Measurements from ENCODE around the gene GABRE. TPM values are rescaled to one million over a fixed set of nuclear protein-coding genes. Genes with fewer than 3 reads are reported as not detected.

Gene GABRE
- total and polyA plus RNA-seq, 2 of the 13 experiments (the other 11 are each of a cell fraction or from before 2014, with no cell fraction given), result 12.2 to 66.2 TPM

DNA sequence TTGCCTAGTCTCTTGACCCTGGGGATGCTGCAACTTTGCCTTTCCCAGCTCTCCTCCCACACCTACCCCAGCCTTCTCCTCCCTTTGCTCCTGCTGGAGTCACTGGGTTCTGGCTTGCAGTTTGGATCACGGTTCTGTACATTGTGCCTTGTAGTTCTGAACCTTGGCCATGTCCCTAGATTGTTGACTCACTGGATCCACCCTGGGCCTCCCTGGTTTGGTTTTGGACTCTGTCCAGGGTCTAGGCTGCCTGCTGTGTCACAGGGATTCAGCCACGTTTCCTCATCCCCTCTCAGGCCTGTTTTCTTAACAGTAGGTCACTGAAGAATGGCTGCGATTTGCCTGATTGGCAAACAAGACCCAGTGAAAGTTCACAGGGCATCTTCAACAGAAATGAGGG, 11.5 kb upstream of the GABRE start (continued):
- no peak for TF ChIP-seq BRCA1 (CRISPR knock-in tag; IDR thresholded peaks at IDR 0.05)
- TF ChIP-seq, protein P1, sequence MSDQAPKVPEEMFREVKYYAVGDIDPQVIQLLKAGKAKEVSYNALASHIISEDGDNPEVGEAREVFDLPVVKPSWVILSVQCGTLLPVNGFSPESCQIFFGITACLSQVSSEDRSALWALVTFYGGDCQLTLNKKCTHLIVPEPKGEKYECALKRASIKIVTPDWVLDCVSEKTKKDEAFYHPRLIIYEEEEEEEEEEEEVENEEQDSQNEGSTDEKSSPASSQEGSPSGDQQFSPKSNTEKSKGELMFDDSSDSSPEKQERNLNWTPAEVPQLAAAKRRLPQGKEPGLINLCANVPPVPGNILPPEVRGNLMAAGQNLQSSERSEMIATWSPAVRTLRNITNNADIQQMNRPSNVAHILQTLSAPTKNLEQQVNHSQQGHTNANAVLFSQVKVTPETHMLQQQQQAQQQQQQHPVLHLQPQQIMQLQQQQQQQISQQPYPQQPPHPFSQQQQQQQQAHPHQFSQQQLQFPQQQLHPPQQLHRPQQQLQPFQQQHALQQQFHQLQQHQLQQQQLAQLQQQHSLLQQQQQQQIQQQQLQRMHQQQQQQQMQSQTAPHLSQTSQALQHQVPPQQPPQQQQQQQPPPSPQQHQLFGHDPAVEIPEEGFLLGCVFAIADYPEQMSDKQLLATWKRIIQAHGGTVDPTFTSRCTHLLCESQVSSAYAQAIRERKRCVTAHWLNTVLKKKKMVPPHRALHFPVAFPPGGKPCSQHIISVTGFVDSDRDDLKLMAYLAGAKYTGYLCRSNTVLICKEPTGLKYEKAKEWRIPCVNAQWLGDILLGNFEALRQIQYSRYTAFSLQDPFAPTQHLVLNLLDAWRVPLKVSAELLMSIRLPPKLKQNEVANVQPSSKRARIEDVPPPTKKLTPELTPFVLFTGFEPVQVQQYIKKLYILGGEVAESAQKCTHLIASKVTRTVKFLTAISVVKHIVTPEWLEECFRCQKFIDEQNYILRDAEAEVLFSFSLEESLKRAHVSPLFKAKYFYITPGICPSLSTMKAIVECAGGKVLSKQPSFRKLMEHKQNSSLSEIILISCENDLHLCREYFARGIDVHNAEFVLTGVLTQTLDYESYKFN (CRISPR knock-in tag; conservative IDR thresholded peaks at IDR 0.05), result peak; percentile 84
- no peak for TF ChIP-seq ZSCAN29 (CRISPR knock-in tag; conservative IDR thresholded peaks at IDR 0.05)
- TF ChIP-seq, protein P2, sequence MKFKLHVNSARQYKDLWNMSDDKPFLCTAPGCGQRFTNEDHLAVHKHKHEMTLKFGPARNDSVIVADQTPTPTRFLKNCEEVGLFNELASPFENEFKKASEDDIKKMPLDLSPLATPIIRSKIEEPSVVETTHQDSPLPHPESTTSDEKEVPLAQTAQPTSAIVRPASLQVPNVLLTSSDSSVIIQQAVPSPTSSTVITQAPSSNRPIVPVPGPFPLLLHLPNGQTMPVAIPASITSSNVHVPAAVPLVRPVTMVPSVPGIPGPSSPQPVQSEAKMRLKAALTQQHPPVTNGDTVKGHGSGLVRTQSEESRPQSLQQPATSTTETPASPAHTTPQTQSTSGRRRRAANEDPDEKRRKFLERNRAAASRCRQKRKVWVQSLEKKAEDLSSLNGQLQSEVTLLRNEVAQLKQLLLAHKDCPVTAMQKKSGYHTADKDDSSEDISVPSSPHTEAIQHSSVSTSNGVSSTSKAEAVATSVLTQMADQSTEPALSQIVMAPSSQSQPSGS (CRISPR knock-in tag; IDR thresholded peaks at IDR 0.05), result no peak
- TF ChIP-seq ZBED4 (CRISPR knock-in tag; IDR thresholded peaks at IDR 0.05; ENCODE audit: borderline replicate concordance), result peak; percentile 91
- no peak for TF ChIP-seq ZFY (CRISPR knock-in tag; IDR thresholded peaks at IDR 0.05)
- no peak for TF ChIP-seq CBX2 (IDR thresholded peaks at IDR 0.05; ENCODE audit: low read depth, low read length)
- TF ChIP-seq CBX2 (CRISPR knock-in tag; IDR thresholded peaks at IDR 0.05; ENCODE audit: low read depth), result no peak
- no peak for TF ChIP-seq ZNF547 (CRISPR knock-in tag; IDR thresholded peaks at IDR 0.05)
- TF ChIP-seq ZNF674 (CRISPR knock-in tag; IDR thresholded peaks at IDR 0.05; ENCODE audit: low read depth), result no peak
- TF ChIP-seq ZNF414 (CRISPR knock-in tag; IDR thresholded peaks at IDR 0.05), result no peak
- TF ChIP-seq XBP1 (CRISPR knock-in tag; IDR thresholded peaks at IDR 0.05), result no peak
- no peak for TF ChIP-seq SAFB2 (CRISPR knock-in tag; IDR thresholded peaks at IDR 0.05; ENCODE audit: borderline replicate concordance, low read depth)
- TF ChIP-seq SRY (CRISPR knock-in tag; IDR thresholded peaks at IDR 0.05), result no peak
- peak; percentile 49; the same call in 1 of the 2 replicates for TF ChIP-seq ZNF644 (CRISPR knock-in tag; IDR thresholded peaks at IDR 0.05; ENCODE audit: low read depth)
- no peak for TF ChIP-seq YEATS4 (CRISPR knock-in tag; IDR thresholded peaks at IDR 0.05; ENCODE audit: borderline replicate concordance)
- no peak for TF ChIP-seq ZNF251 (CRISPR knock-in tag; IDR thresholded peaks at IDR 0.05)
- TF ChIP-seq CREM (IDR thresholded peaks at IDR 0.05), result peak; percentile 25; the same call in 1 of the 2 replicates
- no peak for TF ChIP-seq CREM (CRISPR knock-in tag; IDR thresholded peaks at IDR 0.05)
- TF ChIP-seq PAF1 (CRISPR knock-in tag; IDR thresholded peaks at IDR 0.05), result no peak
- no peak for TF ChIP-seq MIXL1 (CRISPR knock-in tag; IDR thresholded peaks at IDR 0.05)
- no peak for TF ChIP-seq TOPORS (CRISPR knock-in tag; IDR thresholded peaks at IDR 0.05)
- TF ChIP-seq ARID2 (CRISPR knock-in tag; IDR thresholded peaks at IDR 0.05; ENCODE audit: borderline replicate concordance), result no peak
- no peak for TF ChIP-seq ZC3H13 (CRISPR knock-in tag; IDR thresholded peaks at IDR 0.05)
- no peak for TF ChIP-seq ZNF12 (CRISPR knock-in tag; IDR thresholded peaks at IDR 0.05)

All from HepG2 (cell line).